Measurements from ENCODE around the gene TCF7L2. TPM values are rescaled to one million over a fixed set of nuclear protein-coding genes. Genes with fewer than 3 reads are reported as not detected.

TCF7L2 gene
- total and polyA plus RNA-seq, 9 of the 15 experiments (the other 6 are each of a cell fraction or from before 2014, with no cell fraction given) = 0.32 to 2.8 (median 0.92) TPM

DNA sequence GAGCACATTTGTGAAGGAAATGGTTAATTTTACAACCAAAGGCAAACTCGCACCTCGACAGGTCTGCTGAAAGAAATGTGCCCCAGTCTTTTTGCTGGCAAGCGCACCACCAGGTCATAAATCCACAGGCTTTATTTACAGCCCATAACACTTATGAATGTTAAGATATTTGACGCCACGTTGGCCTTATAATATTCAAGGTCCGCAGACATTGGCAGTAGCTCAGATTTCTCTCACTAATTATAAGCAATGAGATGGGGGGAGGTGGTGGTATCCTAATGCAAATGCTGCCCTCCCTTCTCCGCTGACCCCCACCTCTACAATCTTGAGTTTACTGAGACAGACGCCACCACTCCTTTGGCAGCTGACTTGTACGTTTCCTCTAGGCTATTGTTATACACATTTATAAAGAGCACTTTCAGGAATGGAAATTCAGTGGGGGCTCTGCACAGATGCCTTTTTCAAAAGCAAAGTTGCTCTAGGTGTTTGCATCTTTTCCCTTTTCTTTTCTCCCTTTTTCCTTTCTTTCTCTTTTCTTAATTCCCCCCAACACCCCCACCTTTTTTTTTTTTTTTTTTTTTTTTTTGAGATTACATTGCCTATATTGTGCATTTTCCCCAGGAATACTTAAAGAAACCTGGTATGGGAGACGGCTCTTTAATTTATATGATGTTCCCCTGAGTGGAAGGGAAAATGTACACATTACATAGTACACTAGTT lies 6.7 kb downstream of the TCF7L2 start:
- Histone ChIP-seq H3K9me1 (ENCODE audit: control insufficient read depth, insufficient read depth, low read length) (no peaks in the 10 kb centered on the region), H3K4me2 (ENCODE audit: insufficient read depth, low read length) (no peak overlapping the region), H3K36me3 (ENCODE audit: control insufficient read depth, insufficient read depth, low read length) (no peaks in the 10 kb centered on the region), H3K79me2 (ENCODE audit: control insufficient read depth, insufficient read depth, low read length) (peaks cover 3% of the 10 kb centered on the region; the same call in 2 of the 3 replicates), H2AFZ (ENCODE audit: low read depth, low read length) (no peak overlapping the region), H3K9ac (ENCODE audit: insufficient read depth in 1 of 2, low read depth in 2 of 2, low read length in 2 of 2) (no peak overlapping the region), H4K20me1 (replicated peaks; ENCODE audit: control insufficient read depth, insufficient read depth, low read length) (no peaks in the 10 kb centered on the region), H3K27ac (ENCODE audit: extremely low read depth, low read depth, low read length) (no peak overlapping the region), H3K4me1 (replicated peaks in 1 of 2; ENCODE audit: control insufficient read depth in 2 of 2, insufficient read depth in 2 of 2, low read length in 2 of 2) (peaks cover 8 to 10% of the 10 kb centered on the region in 2 experiments; a peak in 4 of 5 replicates), H3K27me3 (ENCODE audit: control insufficient read depth in 2 of 2, insufficient read depth in 2 of 2, low read length in 2 of 2) (no peaks in the 10 kb centered on the region; a peak in 1 of 5 replicates), H3K9me3 (replicated peaks; ENCODE audit: control insufficient read depth, insufficient read depth, low read depth, low read length) (no peaks in the 10 kb centered on the region), H3K4me3 (no peak overlapping the region)
- ChIA-PET POLR2A (no interaction called here), CTCF (ENCODE audit: low intra/inter-chr PET ratio) (no interaction called here)
- in situ Hi-C loops (cut with MboI) = no loop called here
- no TSS peak for BruUV-seq (replicated peaks)
- no peak for FAIRE-seq
- intact Hi-C loops (cut with micrococcal nuclease) = no loop called here
- WGBS (ENCODE audit: insufficient coverage, low coverage, missing lambda C conversion rate) = 44% methylated on average over 8 of the region's 10 CpGs
- no peak for DNase-seq (ENCODE audit: extremely low read depth in 1 of 4, low spot score in 3 of 4)
- ATAC-seq = no peak
- TF ChIP-seq, protein P1, sequence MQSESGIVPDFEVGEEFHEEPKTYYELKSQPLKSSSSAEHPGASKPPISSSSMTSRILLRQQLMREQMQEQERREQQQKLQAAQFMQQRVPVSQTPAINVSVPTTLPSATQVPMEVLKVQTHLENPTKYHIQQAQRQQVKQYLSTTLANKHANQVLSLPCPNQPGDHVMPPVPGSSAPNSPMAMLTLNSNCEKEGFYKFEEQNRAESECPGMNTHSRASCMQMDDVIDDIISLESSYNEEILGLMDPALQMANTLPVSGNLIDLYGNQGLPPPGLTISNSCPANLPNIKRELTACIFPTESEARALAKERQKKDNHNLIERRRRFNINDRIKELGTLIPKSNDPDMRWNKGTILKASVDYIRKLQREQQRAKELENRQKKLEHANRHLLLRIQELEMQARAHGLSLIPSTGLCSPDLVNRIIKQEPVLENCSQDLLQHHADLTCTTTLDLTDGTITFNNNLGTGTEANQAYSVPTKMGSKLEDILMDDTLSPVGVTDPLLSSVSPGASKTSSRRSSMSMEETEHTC (IDR thresholded peaks at IDR 0.05) = no peak
- TF ChIP-seq RHOXF2B (CRISPR knock-in tag; conservative IDR thresholded peaks at IDR 0.05) = no peak
- TF ChIP-seq, protein P2, sequence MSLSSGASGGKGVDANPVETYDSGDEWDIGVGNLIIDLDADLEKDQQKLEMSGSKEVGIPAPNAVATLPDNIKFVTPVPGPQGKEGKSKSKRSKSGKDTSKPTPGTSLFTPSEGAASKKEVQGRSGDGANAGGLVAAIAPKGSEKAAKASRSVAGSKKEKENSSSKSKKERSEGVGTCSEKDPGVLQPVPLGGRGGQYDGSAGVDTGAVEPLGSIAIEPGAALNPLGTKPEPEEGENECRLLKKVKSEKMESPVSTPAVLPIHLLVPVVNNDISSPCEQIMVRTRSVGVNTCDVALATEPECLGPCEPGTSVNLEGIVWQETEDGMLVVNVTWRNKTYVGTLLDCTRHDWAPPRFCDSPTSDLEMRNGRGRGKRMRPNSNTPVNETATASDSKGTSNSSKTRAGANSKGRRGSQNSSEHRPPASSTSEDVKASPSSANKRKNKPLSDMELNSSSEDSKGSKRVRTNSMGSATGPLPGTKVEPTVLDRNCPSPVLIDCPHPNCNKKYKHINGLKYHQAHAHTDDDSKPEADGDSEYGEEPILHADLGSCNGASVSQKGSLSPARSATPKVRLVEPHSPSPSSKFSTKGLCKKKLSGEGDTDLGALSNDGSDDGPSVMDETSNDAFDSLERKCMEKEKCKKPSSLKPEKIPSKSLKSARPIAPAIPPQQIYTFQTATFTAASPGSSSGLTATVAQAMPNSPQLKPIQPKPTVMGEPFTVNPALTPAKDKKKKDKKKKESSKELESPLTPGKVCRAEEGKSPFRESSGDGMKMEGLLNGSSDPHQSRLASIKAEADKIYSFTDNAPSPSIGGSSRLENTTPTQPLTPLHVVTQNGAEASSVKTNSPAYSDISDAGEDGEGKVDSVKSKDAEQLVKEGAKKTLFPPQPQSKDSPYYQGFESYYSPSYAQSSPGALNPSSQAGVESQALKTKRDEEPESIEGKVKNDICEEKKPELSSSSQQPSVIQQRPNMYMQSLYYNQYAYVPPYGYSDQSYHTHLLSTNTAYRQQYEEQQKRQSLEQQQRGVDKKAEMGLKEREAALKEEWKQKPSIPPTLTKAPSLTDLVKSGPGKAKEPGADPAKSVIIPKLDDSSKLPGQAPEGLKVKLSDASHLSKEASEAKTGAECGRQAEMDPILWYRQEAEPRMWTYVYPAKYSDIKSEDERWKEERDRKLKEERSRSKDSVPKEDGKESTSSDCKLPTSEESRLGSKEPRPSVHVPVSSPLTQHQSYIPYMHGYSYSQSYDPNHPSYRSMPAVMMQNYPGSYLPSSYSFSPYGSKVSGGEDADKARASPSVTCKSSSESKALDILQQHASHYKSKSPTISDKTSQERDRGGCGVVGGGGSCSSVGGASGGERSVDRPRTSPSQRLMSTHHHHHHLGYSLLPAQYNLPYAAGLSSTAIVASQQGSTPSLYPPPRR (CRISPR knock-in tag; IDR thresholded peaks at IDR 0.05; ENCODE audit: borderline replicate concordance) = no peak
- TF ChIP-seq EGR1 (conservative IDR thresholded peaks at IDR 0.05) = no peak
- TF ChIP-seq RERE (CRISPR knock-in tag; IDR thresholded peaks at IDR 0.05; ENCODE audit: borderline replicate concordance) = no peak
- no peak for TF ChIP-seq CC2D1A (IDR thresholded peaks at IDR 0.05)
- no peak for TF ChIP-seq GMEB1 (CRISPR knock-in tag; IDR thresholded peaks at IDR 0.05)
- TF ChIP-seq NUFIP1 (IDR thresholded peaks at IDR 0.05; ENCODE audit: partially characterized antibody) = no peak
